H1 (cell line): ENCODE data around the gene SLC24A4. TPM values are rescaled to one million over a fixed set of nuclear protein-coding genes. Genes with fewer than 3 reads are reported as not detected.

Source experiments
- CTCF ChIA-PET: fragments of 300-600 bp; sonication (Branson Sonifier 250); formaldehyde crosslinking; loops from one replicate; lab custom pipeline; 2021; ENCODE audit not compliant: partially characterized antibody; lab: Charles Lee
- POLR2A ChIA-PET: fragments of 300-600 bp; sonication (Branson Sonifier 250); formaldehyde crosslinking; loops from one replicate; lab custom pipeline; 2021; ENCODE audit warnings: inconsistent platforms; ENCODE audit not compliant: partially characterized antibody; lab: Charles Lee
- DNase-seq, 2 experiments: peaks; one replicate each; pipeline versions ENCODE4 v3.0.0 to v3.0.0-alpha.2; 2010 to 2022; ENCODE audit warnings: low spot score in 2 of 2, low read depth in 1 of 2, mixed read lengths in 1 of 2
- FAIRE-seq: peaks from 2 replicates; lab custom pipeline; 2011; peaks lifted over from hg19 to GRCh38; lab: Jason Lieb, UNC
- H2AFZ ChIP-seq: 2 replicates; pipeline ENCODE4 v1.8.1; 2012; ENCODE audit warnings: low read length, inconsistent platforms
- H2AK5ac ChIP-seq: 2 replicates; pipeline ENCODE4 v1.6.1; 2013; ENCODE audit warnings: low read depth, low read length
- H2BK120ac ChIP-seq: replicated peaks from 2 replicates; pipeline ENCODE3; 2013; ENCODE audit warnings: low read depth, low read length, inconsistent platforms
- H2BK12ac ChIP-seq: 2 replicates; pipeline ENCODE4 v1.6.1; 2013; ENCODE audit warnings: low read depth, low read length
- H2BK15ac ChIP-seq: 2 replicates; pipeline ENCODE4 v1.6.1; 2013; ENCODE audit warnings: low read length
- H2BK20ac ChIP-seq: 2 replicates; pipeline ENCODE4 v1.6.1; 2013; ENCODE audit warnings: low read length
- H2BK5ac ChIP-seq: 2 replicates; pipeline ENCODE4 v1.6.1; 2013; ENCODE audit warnings: low read depth, low read length
- H3K14ac ChIP-seq: 2 replicates; pipeline ENCODE4 v1.6.1; 2013; ENCODE audit warnings: inconsistent platforms; ENCODE audit not compliant: insufficient read length
- H3K18ac ChIP-seq: 2 replicates; pipeline ENCODE4 v1.6.1; 2013; ENCODE audit warnings: low read length; ENCODE audit errors: extremely low read depth
- H3K23ac ChIP-seq: 2 replicates; pipeline ENCODE4 v1.6.1; 2013; ENCODE audit warnings: inconsistent platforms; ENCODE audit not compliant: insufficient read length
- H3K23me2 ChIP-seq: 2 replicates; pipeline ENCODE4 v1.6.1; 2013; ENCODE audit warnings: low read depth, low read length
- H3K27ac ChIP-seq: 2 replicates; pipeline ENCODE4 v1.6.1; 2011; ENCODE audit warnings: low read depth, low read length, inconsistent platforms
- H3K27me3 ChIP-seq, 4 experiments: replicated peaks in 1 of 4; 1 replicate in 1 of 4; 2 replicates in 3 of 4; pipeline versions ENCODE4 v1.6.1 to v1.8.1; 2011 to 2013; ENCODE audit warnings: low read length in 3 of 4, mild to moderate bottlenecking in 3 of 4, inconsistent platforms in 2 of 4, mixed read lengths in 2 of 4, moderate library complexity in 1 of 4; ENCODE audit not compliant: control insufficient read depth in 3 of 4, insufficient read depth in 3 of 4; ENCODE audit errors: extremely low read depth in 1 of 4
- H3K36me3 ChIP-seq, 4 experiments: 2 replicates each; pipeline versions ENCODE4 v1.6.1 to v1.8.1; 2011 to 2013; ENCODE audit warnings: mild to moderate bottlenecking in 4 of 4, low read length in 3 of 4, moderate library complexity in 2 of 4, control low read depth in 1 of 4, inconsistent platforms in 1 of 4; ENCODE audit not compliant: insufficient read depth in 4 of 4, control insufficient read depth in 2 of 4
- H3K4ac ChIP-seq: replicated peaks from 2 replicates; pipeline ENCODE3; 2013; ENCODE audit warnings: low read length, low read depth, mixed read lengths, inconsistent platforms; ENCODE audit not compliant: insufficient read length
- H3K4me1 ChIP-seq, 4 experiments: replicated peaks in 1 of 4; 1 replicate in 1 of 4; 2 replicates in 3 of 4; pipeline versions ENCODE4 v1.6.1 to v1.8.1; 2011 to 2013; ENCODE audit warnings: low read length in 3 of 4, inconsistent platforms in 2 of 4, mixed read lengths in 1 of 4; ENCODE audit not compliant: insufficient read depth in 4 of 4, control insufficient read depth in 3 of 4
- H3K4me2 ChIP-seq, 2 experiments: 2 replicates each; pipeline versions ENCODE4 v1.6.1 to v1.8.1; 2011 to 2013; ENCODE audit warnings: low read depth in 2 of 2, low read length in 2 of 2, control low read depth in 1 of 2, inconsistent platforms in 1 of 2, mild to moderate bottlenecking in 1 of 2; ENCODE audit not compliant: insufficient read depth in 1 of 2
- H3K4me3 ChIP-seq, 4 experiments: fragments of 200-600, 300-600 bp in 1 of 4; sonication (generic), shearing (Covaris generic), sonication (Bioruptor Twin) in 1 of 4; 2 replicates each; pipeline versions ENCODE4 v1.5.1 to v1.8.1; 2011 to 2016; ENCODE audit warnings: low read length in 4 of 4, low read depth in 3 of 4, control low read depth in 2 of 4, inconsistent platforms in 2 of 4, mild to moderate bottlenecking in 2 of 4, mixed read lengths in 1 of 4, moderate library complexity in 1 of 4; ENCODE audit not compliant: insufficient read depth in 2 of 4; ENCODE audit errors: extremely low read depth in 1 of 4
- H3K56ac ChIP-seq: replicated peaks from 2 replicates; pipeline ENCODE3; 2013; ENCODE audit warnings: low read depth, mild to moderate bottlenecking, mixed read lengths, low read length, inconsistent platforms; ENCODE audit not compliant: insufficient read length
- H3K79me1 ChIP-seq: 2 replicates; pipeline ENCODE4 v1.6.1; 2013; ENCODE audit warnings: low read depth, low read length, control low read depth
- H3K79me2 ChIP-seq, 2 experiments: 2 replicates each; pipeline versions ENCODE4 v1.6.1 to v1.8.1; 2012 to 2013; ENCODE audit warnings: low read length in 2 of 2, mild to moderate bottlenecking in 2 of 2, inconsistent platforms in 1 of 2; ENCODE audit not compliant: insufficient read depth in 2 of 2, control insufficient read depth in 1 of 2
- H3K9ac ChIP-seq, 4 experiments: replicated peaks in 1 of 4; 1 replicate in 1 of 4; 2 replicates in 3 of 4; pipeline versions ENCODE4 v1.6.1 to v1.8.1; 2011 to 2013; ENCODE audit warnings: low read depth in 3 of 4, low read length in 3 of 4, control low read depth in 2 of 4, mild to moderate bottlenecking in 2 of 4, moderate library complexity in 2 of 4, inconsistent platforms in 1 of 4; ENCODE audit errors: extremely low read depth in 1 of 4
- H3K9me3 ChIP-seq, 2 experiments: 2 replicates each; pipeline versions ENCODE4 v1.6.1 to v1.8.1; 2012 to 2013; ENCODE audit warnings: mild to moderate bottlenecking in 2 of 2, moderate library complexity in 2 of 2, control low read depth in 1 of 2, inconsistent platforms in 1 of 2, low read depth in 1 of 2, low read length in 1 of 2, mixed read lengths in 1 of 2; ENCODE audit not compliant: insufficient read depth in 2 of 2
- H4K20me1 ChIP-seq, 2 experiments: replicated peaks in 1 of 2; 2 replicates each; pipeline versions ENCODE3 to v1.8.1; 2011 to 2013; ENCODE audit warnings: inconsistent platforms in 2 of 2, low read length in 2 of 2, mild to moderate bottlenecking in 1 of 2; ENCODE audit not compliant: insufficient read depth in 2 of 2, control insufficient read depth in 1 of 2
- H4K5ac ChIP-seq: 2 replicates; pipeline ENCODE4 v1.6.1; 2013; ENCODE audit warnings: low read length, low read depth, mixed read lengths, inconsistent platforms; ENCODE audit not compliant: insufficient read length
- H4K8ac ChIP-seq: 2 replicates; pipeline ENCODE4 v1.8.0; 2013; ENCODE audit warnings: mild to moderate bottlenecking, moderate library complexity, low read length, inconsistent platforms; ENCODE audit not compliant: insufficient read depth; ENCODE audit errors: extremely low read depth
- H4K91ac ChIP-seq: replicated peaks from 2 replicates; pipeline ENCODE3; 2013; ENCODE audit warnings: low read length, mixed read lengths, inconsistent platforms; ENCODE audit not compliant: insufficient read length
- HDAC2 ChIP-seq, 2 experiments: fragments of 300-600 bp in 1 of 2; sonication (generic) in 1 of 2; IDR thresholded peaks; 2 replicates each; pipeline ENCODE4 v1.6.1; 2011 to 2012; ENCODE audit warnings: low read depth in 2 of 2, low read length in 2 of 2, mild to moderate bottlenecking in 2 of 2, moderate library complexity in 2 of 2, borderline replicate concordance in 1 of 2, inconsistent platforms in 1 of 2
- JUN ChIP-seq: IDR thresholded peaks from 2 replicates; pipeline ENCODE4 v1.6.1; 2011; ENCODE audit warnings: low read depth, mild to moderate bottlenecking, improper control_type of control experiment, low read length
- SIRT6 ChIP-seq: IDR thresholded peaks from one replicate; pipeline ENCODE4 v1.7.1; 2012; ENCODE audit warnings: low read length, inconsistent platforms
- SRF ChIP-seq: IDR thresholded peaks from 2 replicates; pipeline ENCODE4 v1.6.1; 2011; ENCODE audit warnings: mild to moderate bottlenecking, low read depth, low read length, moderate library complexity
- SUZ12 ChIP-seq: fragments of 200-600 bp; sonication (generic); IDR thresholded peaks from 2 replicates; pipeline ENCODE4 v1.6.1; 2012; ENCODE audit warnings: mild to moderate bottlenecking, inconsistent platforms, low read length, moderate library complexity, mixed read lengths
- WGBS, 2 experiments: shearing (Covaris generic) in 1 of 2; methylation state at CpG; one replicate each; pipeline versions ENCODE4 v1.1.6 to v1.1.7; 2013 to 2015; ENCODE audit warnings: low lambda C conversion rate in 2 of 2, mixed read lengths in 2 of 2, inconsistent platforms in 1 of 2, low coverage in 1 of 2, missing lambda C conversion rate in 1 of 2; ENCODE audit not compliant: insufficient replicate concordance in 2 of 2, insufficient coverage in 1 of 2, insufficient read length in 1 of 2; ENCODE audit errors: extremely low coverage in 1 of 2, missing lambda C conversion rate in 1 of 2; 5-methylcytosine and 5-hydroxymethylcytosine counted together
- polyA plus RNA-seq, 7 experiments: library from polyadenylated mRNA; depleted of rRNA in 3 of 7; stranded (reverse) in 5 of 7; unstranded in 2 of 7; fragments of >200 nt in 5 of 7; fragments of 200-250 nt in 2 of 7; gene quantifications; 1 replicate in 5 of 7; 2 replicates in 1 of 7; 4 replicates in 1 of 7; pipeline versions ENCODE4 v1.2.1 to v1.2.3, GENCODE V29; 2011 to 2013; ENCODE audit warnings: missing spikeins in 2 of 7, mixed read lengths in 2 of 7
- total RNA-seq: library from RNA; stranded (reverse); fragmentation: NEBNext Ultra II Directional; extraction: Animal tissue kit (Norgen Biotek cat#: 25700); gene quantifications from 2 replicates; pipeline ENCODE4 v1.2.1, GENCODE V29; 2021

Gene SLC24A4
- total and polyA plus RNA-seq, 2 of the 8 experiments (the other 6 are each of a cell fraction or from before 2014, with no cell fraction given): 0.27 to 0.89 TPM

DNA sequence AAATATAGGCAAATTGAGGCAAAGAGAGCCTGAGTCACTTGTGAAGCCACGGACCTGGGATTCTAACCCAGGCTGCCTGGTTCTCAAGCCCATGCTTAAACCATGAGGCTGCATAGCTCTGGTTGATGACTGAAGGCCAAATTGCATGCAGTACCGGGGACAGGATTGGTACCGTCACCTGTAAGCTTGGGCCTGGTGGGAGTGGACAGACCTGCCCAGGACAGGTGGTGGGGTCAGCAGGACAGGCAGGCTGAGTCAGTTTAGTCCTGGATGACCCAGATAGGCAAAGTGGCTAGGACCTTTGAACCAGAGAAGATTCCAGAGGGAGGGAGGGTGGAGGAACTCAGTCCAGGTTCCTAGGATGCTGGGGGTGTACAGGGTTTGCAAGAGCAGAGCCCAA lies 216.5 kb downstream of the SLC24A4 start:
- H4K20me1 ChIP-seq: no peaks in the 10 kb centered on the region
- FAIRE-seq (no peak), DNase-seq (no peak)
- no peaks in the 10 kb centered on the region for H3K27me3 ChIP-seq
- H3K9me3 ChIP-seq: no peaks in the 10 kb centered on the region
- H2BK15ac ChIP-seq: no peak overlapping the region
- no peak overlapping the region for H3K56ac ChIP-seq
- no peak overlapping the region for H2AK5ac ChIP-seq
- no peak overlapping the region for H3K18ac ChIP-seq
- no peak overlapping the region for H3K4ac ChIP-seq
- no peak overlapping the region for H2BK5ac ChIP-seq
- H2BK120ac ChIP-seq: no peak overlapping the region
- ChIA-PET CTCF (interaction anchor here (1.3 to 1.4 kb wide), 3 partner anchors 30 to 156 kb away, joined by 3 to 4 read pairs (median 3); no protein-coding TSS in a partner anchor), POLR2A (no interaction called here)
- WGBS, 2 experiments: 92% methylated on average over 3 of the region's 3 CpGs; no CpG with 5 or more reads in 1 of the 2 experiments
- no peak overlapping the region for H3K14ac ChIP-seq
- H2BK20ac ChIP-seq: no peak overlapping the region
- no peak overlapping the region for H4K8ac ChIP-seq
- peaks cover 0 to 3% (median 0%) of the 10 kb centered on the region in 4 experiments; a peak in 3 of 7 replicates for H3K4me1 ChIP-seq
- H4K91ac ChIP-seq: no peak overlapping the region
- H3K23ac ChIP-seq: no peak overlapping the region
- H2AFZ ChIP-seq: no peak overlapping the region
- H3K79me2 ChIP-seq: no peaks in the 10 kb centered on the region
- no peak overlapping the region for H3K4me2 ChIP-seq
- no peak overlapping the region for H2BK12ac ChIP-seq
- H3K79me1 ChIP-seq: no peaks in the 10 kb centered on the region
- H3K27ac ChIP-seq: no peak overlapping the region
- no peak overlapping the region for H4K5ac ChIP-seq
- H3K23me2 ChIP-seq: no peaks in the 10 kb centered on the region
- H3K4me3 ChIP-seq: no peak overlapping the region
- H3K36me3 ChIP-seq: no peaks in the 10 kb centered on the region
- H3K9ac ChIP-seq: no peak overlapping the region
- no peak for TF ChIP-seq SUZ12
- TF ChIP-seq SRF: no peak
- TF ChIP-seq JUN: no peak
- TF ChIP-seq SIRT6: no peak
- no peak for TF ChIP-seq HDAC2 (IDR thresholded peaks at IDR 0.05; ENCODE audit: borderline replicate concordance in 1 of 2, low read depth in 2 of 2, low read length in 2 of 2)
